Measurements from ENCODE around the gene MGA. TPM values are rescaled to one million over a fixed set of nuclear protein-coding genes. Genes with fewer than 3 reads are reported as not detected.

MGA gene
- total and polyA plus RNA-seq, 2 of the 8 experiments (the other 6 are each of a cell fraction or from before 2014, with no cell fraction given), result 7.6 to 53.2 TPM

DNA sequence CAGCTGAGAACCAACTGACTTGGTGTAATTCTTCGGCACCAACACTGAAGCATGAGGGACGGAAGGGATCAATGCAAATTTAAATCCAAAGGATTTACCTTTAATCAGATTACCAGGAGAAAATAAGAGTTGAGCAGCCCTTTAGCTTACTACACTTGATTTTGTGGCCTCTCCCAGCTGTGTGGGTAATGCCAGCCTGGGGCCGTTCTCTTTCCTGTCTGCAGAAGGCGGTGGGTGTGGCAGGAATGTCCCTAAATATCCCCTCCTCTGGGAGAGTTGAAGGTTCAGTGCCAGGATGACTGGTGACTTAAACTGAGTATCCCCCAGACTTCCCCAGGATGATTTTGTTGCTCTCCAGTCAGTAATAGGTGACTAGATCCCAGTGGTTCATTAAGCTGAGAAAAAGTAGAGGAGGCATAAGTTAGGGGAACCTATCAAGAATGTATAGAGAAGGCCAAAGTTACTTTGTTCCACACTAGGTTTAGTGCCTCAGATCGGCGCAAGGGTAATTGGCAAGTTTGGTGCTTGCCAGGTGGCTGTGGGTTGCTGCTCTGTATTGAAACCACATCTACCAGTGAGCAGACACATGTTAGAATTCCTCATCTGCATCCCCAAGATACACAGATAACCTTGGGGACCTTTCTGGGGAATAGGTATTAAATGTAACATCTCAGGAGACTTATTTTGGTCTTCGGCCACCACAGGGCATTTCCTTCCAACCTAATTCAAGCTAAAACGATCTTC lies 137.2 kb downstream of the MGA start:
- DNase-seq (ENCODE audit: low read depth in 1 of 2, low spot score in 2 of 2) (no peak), FAIRE-seq (no peak)
- Histone ChIP-seq H2BK5ac (ENCODE audit: low read depth, low read length) (no peak overlapping the region), H3K27me3 (replicated peaks in 1 of 4; ENCODE audit: control insufficient read depth in 3 of 4, extremely low read depth in 1 of 4, insufficient read depth in 3 of 4, low read length in 3 of 4) (no peaks in the 10 kb centered on the region), H4K5ac (ENCODE audit: insufficient read length, low read depth, low read length) (no peak overlapping the region), H3K9ac (replicated peaks in 1 of 4; ENCODE audit: extremely low read depth in 1 of 4, low read depth in 3 of 4, low read length in 3 of 4) (no peak overlapping the region), H3K27ac (ENCODE audit: low read depth, low read length) (no peak overlapping the region), H3K14ac (ENCODE audit: insufficient read length) (no peak overlapping the region), H3K56ac (replicated peaks; ENCODE audit: insufficient read length, low read depth, low read length) (no peak overlapping the region), H3K4me2 (ENCODE audit: insufficient read depth in 1 of 2, low read depth in 2 of 2, low read length in 2 of 2) (no peak overlapping the region), H3K23ac (ENCODE audit: insufficient read length) (no peak overlapping the region), H3K79me2 (ENCODE audit: control insufficient read depth in 1 of 2, insufficient read depth in 2 of 2, low read length in 2 of 2) (no peaks in the 10 kb centered on the region; a peak in 1 of 4 replicates), H2BK20ac (ENCODE audit: low read length) (no peak overlapping the region), H4K91ac (replicated peaks; ENCODE audit: insufficient read length, low read length) (no peak overlapping the region), H3K4me3 (ENCODE audit: extremely low read depth in 1 of 4, insufficient read depth in 2 of 4, low read depth in 3 of 4, low read length in 4 of 4) (no peak overlapping the region), H2AK5ac (ENCODE audit: low read depth, low read length) (no peak overlapping the region), H3K79me1 (ENCODE audit: low read depth, low read length) (no peaks in the 10 kb centered on the region), H3K4ac (replicated peaks; ENCODE audit: insufficient read length, low read depth, low read length) (no peak overlapping the region), H3K23me2 (ENCODE audit: low read depth, low read length) (no peaks in the 10 kb centered on the region), H2AFZ (ENCODE audit: low read length) (no peak overlapping the region), H3K36me3 (ENCODE audit: control insufficient read depth in 2 of 4, insufficient read depth in 4 of 4, low read length in 3 of 4) (no peaks in the 10 kb centered on the region), H3K4me1 (replicated peaks in 1 of 4; ENCODE audit: control insufficient read depth in 3 of 4, insufficient read depth in 4 of 4, low read length in 3 of 4) (no peaks in the 10 kb centered on the region), H4K8ac (ENCODE audit: extremely low read depth, insufficient read depth, low read length) (no peak overlapping the region), H4K20me1 (replicated peaks in 1 of 2; ENCODE audit: control insufficient read depth in 1 of 2, insufficient read depth in 2 of 2, low read length in 2 of 2) (peaks cover 0 to 2% of the 10 kb centered on the region in 2 experiments), H3K18ac (ENCODE audit: extremely low read depth, low read length) (no peak overlapping the region), H3K9me3 (ENCODE audit: insufficient read depth in 2 of 2, low read depth in 1 of 2, low read length in 1 of 2) (no peaks in the 10 kb centered on the region), H2BK15ac (ENCODE audit: low read length) (no peak overlapping the region), H2BK120ac (replicated peaks; ENCODE audit: low read depth, low read length) (no peak overlapping the region), H2BK12ac (ENCODE audit: low read depth, low read length) (no peak overlapping the region)
- POLR2A ChIA-PET (ENCODE audit: partially characterized antibody), result interaction anchor here (1.4 kb wide), 1 partner anchor 23 kb away, joined by 4 read pairs; the partner anchor contains the start of gene MAPKBP1
- TF ChIP-seq PHF8 (conservative IDR thresholded peaks at IDR 0.05; ENCODE audit: low read depth, low read length) (no peak), EP300 (IDR thresholded peaks at IDR 0.05; ENCODE audit: borderline replicate concordance in 1 of 2, low read depth in 2 of 2, low read length in 2 of 2) (no peak), JUN (IDR thresholded peaks at IDR 0.05; ENCODE audit: low read depth, low read length) (no peak), TBP (IDR thresholded peaks at IDR 0.05; ENCODE audit: low read depth, low read length) (no peak), ZNF274 (IDR thresholded peaks at IDR 0.05; ENCODE audit: borderline replicate concordance, extremely low read depth, low read length) (no peak), POU5F1 (IDR thresholded peaks at IDR 0.05; ENCODE audit: low read depth, low read length) (no peak)
- TF ChIP-seq, protein P1, sequence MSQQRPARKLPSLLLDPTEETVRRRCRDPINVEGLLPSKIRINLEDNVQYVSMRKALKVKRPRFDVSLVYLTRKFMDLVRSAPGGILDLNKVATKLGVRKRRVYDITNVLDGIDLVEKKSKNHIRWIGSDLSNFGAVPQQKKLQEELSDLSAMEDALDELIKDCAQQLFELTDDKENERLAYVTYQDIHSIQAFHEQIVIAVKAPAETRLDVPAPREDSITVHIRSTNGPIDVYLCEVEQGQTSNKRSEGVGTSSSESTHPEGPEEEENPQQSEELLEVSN (IDR thresholded peaks at IDR 0.05), result no peak
- WGBS, 2 experiments (ENCODE audit: extremely low coverage in 1 of 2, insufficient coverage in 1 of 2, insufficient read length in 1 of 2, insufficient replicate concordance in 2 of 2, low coverage in 1 of 2, low lambda C conversion rate in 2 of 2, missing lambda C conversion rate in 1 of 2), result 89% methylated on average over 8 of the region's 8 CpGs; no CpG with 5 or more reads in 1 of the 2 experiments
- CTCF ChIA-PET (ENCODE audit: partially characterized antibody), result interaction anchor here (1.1 to 2.4 kb wide), 3 partner anchors 13 to 61 kb away, joined by 3 to 20 read pairs (median 4); partner anchors contain the start of gene MAPKBP1

All from H1 (cell line).